SU-DHL-6 (cell line): Measurements from ENCODE around the gene NTN3.

Source experiments
- EZH2phosphoT487 ChIP-seq: fragments of 200-600 bp; sonication (generic), shearing (Covaris generic); conservative IDR thresholded peaks from 2 replicates; pipeline ENCODE4 v1.6.1; 2018; ENCODE audit warnings: mild to moderate bottlenecking, antibody characterized with exemption, low read length, moderate library complexity, mixed read lengths
- TF ChIP-seq, protein P1 (sequence below): fragments of 200-600 bp; sonication (generic); IDR thresholded peaks from one replicate; pipeline ENCODE4 v1.5.1; 2017; ENCODE audit warnings: antibody characterized with exemption, mild to moderate bottlenecking, low read length, moderate library complexity; ENCODE audit not compliant: insufficient read depth, poor library complexity, severe bottlenecking

GRCh38 chr16:2480948-2481347 is 9.9 kb downstream of the NTN3 start:
- TF ChIP-seq, protein P1, sequence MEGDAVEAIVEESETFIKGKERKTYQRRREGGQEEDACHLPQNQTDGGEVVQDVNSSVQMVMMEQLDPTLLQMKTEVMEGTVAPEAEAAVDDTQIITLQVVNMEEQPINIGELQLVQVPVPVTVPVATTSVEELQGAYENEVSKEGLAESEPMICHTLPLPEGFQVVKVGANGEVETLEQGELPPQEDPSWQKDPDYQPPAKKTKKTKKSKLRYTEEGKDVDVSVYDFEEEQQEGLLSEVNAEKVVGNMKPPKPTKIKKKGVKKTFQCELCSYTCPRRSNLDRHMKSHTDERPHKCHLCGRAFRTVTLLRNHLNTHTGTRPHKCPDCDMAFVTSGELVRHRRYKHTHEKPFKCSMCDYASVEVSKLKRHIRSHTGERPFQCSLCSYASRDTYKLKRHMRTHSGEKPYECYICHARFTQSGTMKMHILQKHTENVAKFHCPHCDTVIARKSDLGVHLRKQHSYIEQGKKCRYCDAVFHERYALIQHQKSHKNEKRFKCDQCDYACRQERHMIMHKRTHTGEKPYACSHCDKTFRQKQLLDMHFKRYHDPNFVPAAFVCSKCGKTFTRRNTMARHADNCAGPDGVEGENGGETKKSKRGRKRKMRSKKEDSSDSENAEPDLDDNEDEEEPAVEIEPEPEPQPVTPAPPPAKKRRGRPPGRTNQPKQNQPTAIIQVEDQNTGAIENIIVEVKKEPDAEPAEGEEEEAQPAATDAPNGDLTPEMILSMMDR: no peak
- no peak for TF ChIP-seq EZH2phosphoT487
